KMS-11 (cell line): Measurements from ENCODE around the gene SPOUT1.

Experiments
- H2AFZ ChIP-seq: fragments of 200-600 bp; sonication (generic); 2 replicates; pipeline ENCODE4 v1.6.1; 2016; ENCODE audit warnings: antibody characterized with exemption, mixed run types, low read depth
- H3K27ac ChIP-seq: fragments of 200-600 bp; sonication (generic); 2 replicates; pipeline ENCODE4 v1.6.1; 2016; ENCODE audit warnings: mild to moderate bottlenecking, mixed run types
- H3K27me3 ChIP-seq: fragments of 200-600 bp; sonication (generic); 2 replicates; pipeline ENCODE4 v1.6.1; 2017; ENCODE audit warnings: mild to moderate bottlenecking, low read depth, mixed run types, moderate library complexity; ENCODE audit not compliant: insufficient read depth
- H3K36me3 ChIP-seq: fragments of 200-600 bp; sonication (generic); 2 replicates; pipeline ENCODE4 v1.6.1; 2017; ENCODE audit warnings: mild to moderate bottlenecking, mixed run types; ENCODE audit not compliant: insufficient read depth
- H3K4me1 ChIP-seq: fragments of 200-600 bp; sonication (generic); 2 replicates; pipeline ENCODE4 v1.6.1; 2016; ENCODE audit warnings: mild to moderate bottlenecking, low read depth, mixed run types; ENCODE audit not compliant: poor library complexity, severe bottlenecking
- H3K4me2 ChIP-seq: fragments of 200-600 bp; sonication (generic); 2 replicates; pipeline ENCODE4 v1.7.0; 2016; ENCODE audit warnings: mild to moderate bottlenecking, mixed run types
- H3K4me3 ChIP-seq: fragments of 200-600 bp; sonication (generic); IDR thresholded peaks from 2 replicates; pipeline ENCODE4 v1.6.1; 2017; ENCODE audit warnings: low read depth, low read length, mixed read lengths; ENCODE audit not compliant: insufficient read depth
- H3K79me2 ChIP-seq: fragments of 200-600 bp; sonication (generic); 2 replicates; pipeline ENCODE4 v1.6.1; 2016; ENCODE audit warnings: low read depth, mixed run types; ENCODE audit not compliant: insufficient read depth
- H3K9ac ChIP-seq: fragments of 200-600 bp; sonication (generic); 2 replicates; pipeline ENCODE4 v1.6.1; 2016; ENCODE audit warnings: mild to moderate bottlenecking, mixed run types
- H4K20me1 ChIP-seq: fragments of 200-600 bp; sonication (generic); 2 replicates; pipeline ENCODE4 v1.6.1; 2016; ENCODE audit warnings: mild to moderate bottlenecking, mixed run types; ENCODE audit not compliant: insufficient read depth
- TF ChIP-seq, protein P1 (sequence below): fragments of 200-600 bp; sonication (generic); conservative IDR thresholded peaks from 2 replicates; pipeline ENCODE4 v1.6.1; 2017; ENCODE audit warnings: low read depth, mild to moderate bottlenecking, antibody characterized with exemption, low read length, moderate library complexity, mixed read lengths

The SPOUT1 gene

DNA sequence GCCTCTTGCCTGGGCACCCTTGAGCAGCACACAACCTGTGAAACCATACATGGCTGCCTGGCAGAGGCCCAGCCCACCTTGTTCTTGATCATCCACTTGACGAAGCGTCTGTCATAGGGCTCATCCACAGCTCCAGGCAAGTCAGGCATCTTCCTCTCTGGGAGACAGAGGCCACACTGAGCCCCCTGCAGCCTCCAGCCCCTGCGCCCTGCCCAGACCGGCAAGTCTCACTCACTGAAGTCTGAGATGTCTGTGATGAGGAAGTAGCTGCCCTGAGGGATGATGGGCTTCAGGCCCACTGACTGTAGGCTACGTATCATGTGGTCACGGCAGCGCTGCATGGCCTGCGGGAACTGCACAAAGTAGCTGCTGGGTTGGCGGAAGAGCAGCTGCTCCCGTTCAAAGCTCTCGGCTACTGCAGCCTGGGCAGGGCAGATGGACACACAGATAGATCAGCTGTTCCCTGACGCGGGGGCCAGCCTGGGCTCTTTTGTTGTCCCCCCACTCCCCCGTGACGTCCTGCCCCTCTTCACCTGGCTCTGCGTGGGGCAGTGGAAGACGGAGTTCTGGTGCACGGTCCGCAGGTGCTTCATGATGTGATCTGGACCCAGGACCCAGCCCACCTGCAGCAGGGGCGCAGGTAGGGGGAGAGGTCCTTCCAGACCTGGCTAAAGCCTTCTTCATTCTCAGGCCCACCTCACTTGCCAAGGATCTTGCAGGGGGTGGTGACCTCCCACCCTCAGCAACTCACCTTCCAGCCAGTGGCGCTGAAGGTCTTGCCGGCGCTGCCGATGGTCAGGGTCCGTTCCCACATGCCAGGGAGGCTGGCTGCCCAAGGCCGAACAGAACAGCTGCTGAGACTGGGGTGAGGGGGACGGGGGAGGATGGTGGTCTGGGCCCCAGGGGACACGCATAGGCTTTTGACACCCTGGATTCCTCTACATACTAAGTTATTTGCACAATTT is 5.9 kb upstream of the SPOUT1 start:
- Histone ChIP-seq H3K27me3 (no peaks in the 10 kb centered on the region), H3K9ac (no peak overlapping the region), H2AFZ (no peak overlapping the region), H3K36me3 (no peaks in the 10 kb centered on the region), H3K4me1 (no peaks in the 10 kb centered on the region), H3K4me3 (no peak overlapping the region), H3K27ac (no peak overlapping the region), H3K4me2 (no peak overlapping the region), H3K79me2 (no peaks in the 10 kb centered on the region), H4K20me1 (no peaks in the 10 kb centered on the region)
- TF ChIP-seq, protein P1, sequence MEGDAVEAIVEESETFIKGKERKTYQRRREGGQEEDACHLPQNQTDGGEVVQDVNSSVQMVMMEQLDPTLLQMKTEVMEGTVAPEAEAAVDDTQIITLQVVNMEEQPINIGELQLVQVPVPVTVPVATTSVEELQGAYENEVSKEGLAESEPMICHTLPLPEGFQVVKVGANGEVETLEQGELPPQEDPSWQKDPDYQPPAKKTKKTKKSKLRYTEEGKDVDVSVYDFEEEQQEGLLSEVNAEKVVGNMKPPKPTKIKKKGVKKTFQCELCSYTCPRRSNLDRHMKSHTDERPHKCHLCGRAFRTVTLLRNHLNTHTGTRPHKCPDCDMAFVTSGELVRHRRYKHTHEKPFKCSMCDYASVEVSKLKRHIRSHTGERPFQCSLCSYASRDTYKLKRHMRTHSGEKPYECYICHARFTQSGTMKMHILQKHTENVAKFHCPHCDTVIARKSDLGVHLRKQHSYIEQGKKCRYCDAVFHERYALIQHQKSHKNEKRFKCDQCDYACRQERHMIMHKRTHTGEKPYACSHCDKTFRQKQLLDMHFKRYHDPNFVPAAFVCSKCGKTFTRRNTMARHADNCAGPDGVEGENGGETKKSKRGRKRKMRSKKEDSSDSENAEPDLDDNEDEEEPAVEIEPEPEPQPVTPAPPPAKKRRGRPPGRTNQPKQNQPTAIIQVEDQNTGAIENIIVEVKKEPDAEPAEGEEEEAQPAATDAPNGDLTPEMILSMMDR = no peak

- Histone ChIP-seq H3K4me3 (no peak overlapping the region), H2AFZ (no peak overlapping the region), H3K27ac (no peak overlapping the region), H3K9ac (no peak overlapping the region), H3K4me2 (no peak overlapping the region), H3K27me3 (no peaks in the 10 kb centered on the region), H3K36me3 (no peaks in the 10 kb centered on the region), H4K20me1 (no peaks in the 10 kb centered on the region), H3K4me1 (no peaks in the 10 kb centered on the region), H3K79me2 (peaks cover 7% of the 10 kb centered on the region; the same call in 1 of the 2 replicates)
- TF ChIP-seq, protein P1 = no peak
Observed at GRCh38 chr9:128833696-128834095, 4.1 kb upstream of the SPOUT1 start.

GRCh38 chr9:128828719-128829452 is 708 bp downstream of the SPOUT1 start:
- no peaks in the 10 kb centered on the region; the same call in 1 of the 2 replicates for H3K36me3 ChIP-seq

GRCh38 chr9:128828267-128828666 is 1.3 kb downstream of the SPOUT1 start:
- Histone ChIP-seq H2AFZ (no peak overlapping the region), H3K27me3 (no peaks in the 10 kb centered on the region), H3K36me3 (no peaks in the 10 kb centered on the region; the same call in 1 of the 2 replicates), H3K4me1 (no peaks in the 10 kb centered on the region), H3K4me2 (peak overlapping the region; percentile 56), H3K4me3 (no peak overlapping the region), H3K79me2 (peaks cover 19% of the 10 kb centered on the region), H4K20me1 (no peaks in the 10 kb centered on the region), H3K27ac (no peak overlapping the region), H3K9ac (no peak overlapping the region)
- TF ChIP-seq, protein P1 = no peak

More at GRCh38 chr9:128828719-128829452, 708 bp downstream of the SPOUT1 start:
- H3K27ac ChIP-seq = 0 out of 2 replicates have a peak overlapping the region, but pooled peaks have one; percentile 20
- peaks cover 19% of the 10 kb centered on the region for H3K79me2 ChIP-seq
- peak overlapping the region; percentile 62 for H3K4me3 ChIP-seq
- peak overlapping the region; percentile 56 for H3K4me2 ChIP-seq
- H3K4me1 ChIP-seq = no peaks in the 10 kb centered on the region
- TF ChIP-seq, protein P1 = no peak
- no peaks in the 10 kb centered on the region for H4K20me1 ChIP-seq
- no peaks in the 10 kb centered on the region for H3K27me3 ChIP-seq
- H3K9ac ChIP-seq = peak overlapping the region; percentile 69
- peak overlapping the region; percentile 84 for H2AFZ ChIP-seq
